KG1 (cell line): Measurements from ENCODE around the gene MACROD2.
A peak's percentile ranks its signal among the peaks of the same experiment; 100 is the strongest.
"Not testable (repeated sequence)": the region's sequence is repeated elsewhere in the genome, so short reads cannot be mapped to it uniquely, and the experiment has no call there.

ENCODE experiments used
- DNase-seq: peaks from one replicate; lab custom pipeline; 2025; lab: John Stamatoyannopoulos, UW

Gene MACROD2

GRCh38 chr20:14410869-14411555, 415.7 kb downstream of the MACROD2 start:
- DNase-seq = no peak

DNA sequence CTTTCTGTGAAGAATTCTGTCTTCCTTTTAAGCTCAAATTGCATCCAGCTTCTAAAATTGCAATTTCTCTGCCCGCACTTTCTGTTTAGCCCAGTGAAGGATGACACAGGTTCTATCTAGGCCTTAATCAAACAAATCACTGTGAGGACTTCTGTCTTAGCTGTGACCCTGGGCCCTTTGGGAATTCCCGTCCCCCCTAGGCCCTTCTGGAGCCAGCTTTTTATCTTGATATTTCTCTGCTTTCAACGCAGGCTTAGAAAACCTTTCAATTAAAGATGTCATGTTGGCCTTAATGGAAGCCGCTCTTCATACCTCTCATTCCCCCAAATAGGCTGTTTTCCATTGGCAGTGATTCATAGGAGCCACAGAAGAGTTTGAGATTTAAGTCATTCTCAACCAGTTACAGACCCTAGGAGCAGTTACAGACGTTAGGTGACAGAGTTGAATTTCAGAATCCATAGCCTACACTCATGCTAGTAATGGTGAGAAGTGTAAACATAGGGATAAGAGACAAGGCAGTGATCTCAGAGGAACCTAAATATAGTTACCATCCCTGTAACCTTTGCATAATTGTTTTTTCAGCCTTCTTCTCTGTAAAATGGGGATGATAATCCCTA, 416.9 kb downstream of the MACROD2 start:
- DNase-seq = no peak

DNA sequence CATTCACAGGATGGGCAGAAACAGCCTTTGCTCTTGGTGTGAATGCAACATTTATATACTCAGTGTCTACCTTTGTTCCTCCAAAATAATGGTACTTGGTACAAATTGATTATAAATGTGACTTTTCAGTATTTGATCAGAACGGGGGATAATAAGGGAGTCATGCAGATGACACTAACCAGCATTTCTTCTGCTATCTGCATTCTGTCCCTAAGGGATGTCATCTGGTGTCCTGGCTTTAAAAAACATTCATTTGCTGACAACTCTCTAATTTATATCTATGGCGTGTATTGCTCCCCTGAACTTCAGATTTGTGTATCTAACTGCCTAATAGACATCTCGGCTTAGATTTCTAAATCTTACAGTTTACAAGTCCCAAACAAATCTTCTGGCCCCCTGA, 418.5 kb downstream of the MACROD2 start:
- no peak for DNase-seq

- no peak for DNase-seq
Observed at GRCh38 chr20:14414560-14414959, 419.2 kb downstream of the MACROD2 start.

GRCh38 chr20:14415467-14415866, 420.2 kb downstream of the MACROD2 start:
- DNase-seq = no peak

DNA sequence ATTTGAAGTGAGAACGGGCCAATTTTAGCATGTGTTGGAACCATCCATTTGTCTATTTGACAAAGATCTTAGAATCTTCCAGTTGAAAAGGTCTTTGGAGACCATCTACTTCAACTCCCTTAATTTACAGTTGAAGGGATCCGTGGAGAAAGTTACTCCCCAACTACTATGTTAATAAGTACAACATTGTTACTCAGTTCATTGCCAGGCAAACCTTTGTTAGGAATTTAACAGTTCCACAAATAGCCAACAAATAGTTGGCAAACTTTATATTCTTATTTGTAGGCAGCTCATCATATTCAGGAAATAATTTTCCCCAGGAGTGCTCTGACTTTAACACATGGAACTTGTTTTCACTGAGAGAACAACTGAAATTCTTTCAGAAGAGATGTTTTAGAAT, 423.1 kb downstream of the MACROD2 start:
- no peak for DNase-seq

DNA sequence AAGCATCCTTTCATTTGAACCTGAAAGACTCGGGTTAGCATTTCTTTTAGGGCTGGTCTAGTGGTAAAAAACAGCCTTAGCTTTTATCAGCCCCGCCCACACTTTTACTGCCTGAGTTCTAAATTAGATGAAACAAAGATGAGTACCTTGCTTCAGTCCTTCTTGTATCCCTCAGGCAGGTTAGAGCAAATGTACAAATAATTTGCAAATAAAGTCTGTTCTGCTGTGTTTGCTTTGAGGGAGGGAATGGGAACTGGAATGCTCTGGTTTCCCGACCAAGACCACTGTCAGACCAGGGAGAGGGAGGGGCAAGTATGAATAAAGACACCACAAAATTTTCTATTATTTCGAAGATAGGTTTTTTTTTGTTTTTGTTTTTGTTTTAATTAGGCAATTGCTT, 427.6 kb downstream of the MACROD2 start:
- DNase-seq = no peak

GRCh38 chr20:14431568-14431967, 436.3 kb downstream of the MACROD2 start:
- DNase-seq = no peak

- no peak for DNase-seq
Observed at GRCh38 chr20:14432085-14432484, 436.8 kb downstream of the MACROD2 start.

- DNase-seq = no peak
Observed at GRCh38 chr20:14432597-14432996, 437.3 kb downstream of the MACROD2 start.

GRCh38 chr20:14434384-14435136, 439.2 kb downstream of the MACROD2 start:
- DNase-seq = no peak

- peak; percentile 18 for DNase-seq
Observed at GRCh38 chr20:14441201-14441600, 445.9 kb downstream of the MACROD2 start.

GRCh38 chr20:14444106-14444505, 448.8 kb downstream of the MACROD2 start:
- DNase-seq = no peak

GRCh38 chr20:14445310-14445709, 450.0 kb downstream of the MACROD2 start:
- no peak for DNase-seq

DNA sequence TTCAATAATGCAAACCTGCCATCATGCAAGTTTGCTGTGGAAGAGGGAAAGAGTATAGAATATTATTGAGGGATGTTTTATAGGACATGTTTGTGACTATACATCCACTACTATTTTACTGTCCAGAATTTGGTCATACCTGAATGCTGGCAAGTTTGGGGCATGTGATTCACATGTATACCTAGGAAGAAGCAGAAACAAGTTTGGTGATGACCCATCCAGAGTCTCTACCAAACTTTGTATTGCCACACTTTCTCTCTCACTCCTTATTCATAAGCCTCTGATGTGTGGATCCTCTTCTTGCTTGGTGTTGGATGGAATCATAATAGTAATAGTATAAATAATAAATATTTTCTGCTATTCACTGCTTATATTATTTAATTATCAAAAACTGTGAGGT, 450.6 kb downstream of the MACROD2 start:
- DNase-seq = no peak

GRCh38 chr20:14446446-14446845, 451.1 kb downstream of the MACROD2 start:
- no peak for DNase-seq

GRCh38 chr20:14449323-14449722, 454.0 kb downstream of the MACROD2 start:
- DNase-seq = no peak

DNA sequence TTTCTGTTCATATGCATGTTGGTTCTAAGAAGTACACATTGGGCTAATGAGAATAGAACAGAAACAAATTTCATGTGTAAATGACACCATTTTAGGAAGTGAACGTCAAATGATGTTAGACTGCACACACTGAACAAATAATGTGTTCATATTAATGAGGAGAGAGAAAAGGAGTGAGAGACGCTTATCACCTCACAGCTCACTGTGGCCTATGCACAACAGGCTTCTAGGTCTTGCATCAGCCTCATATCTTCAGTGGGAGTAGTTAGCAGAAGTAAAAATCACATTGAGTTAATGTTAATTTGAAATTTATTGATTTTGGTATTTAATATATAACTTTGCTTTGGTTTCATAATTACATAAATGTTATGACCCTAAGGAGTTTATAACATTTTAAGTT, 454.9 kb downstream of the MACROD2 start:
- no peak for DNase-seq

DNA sequence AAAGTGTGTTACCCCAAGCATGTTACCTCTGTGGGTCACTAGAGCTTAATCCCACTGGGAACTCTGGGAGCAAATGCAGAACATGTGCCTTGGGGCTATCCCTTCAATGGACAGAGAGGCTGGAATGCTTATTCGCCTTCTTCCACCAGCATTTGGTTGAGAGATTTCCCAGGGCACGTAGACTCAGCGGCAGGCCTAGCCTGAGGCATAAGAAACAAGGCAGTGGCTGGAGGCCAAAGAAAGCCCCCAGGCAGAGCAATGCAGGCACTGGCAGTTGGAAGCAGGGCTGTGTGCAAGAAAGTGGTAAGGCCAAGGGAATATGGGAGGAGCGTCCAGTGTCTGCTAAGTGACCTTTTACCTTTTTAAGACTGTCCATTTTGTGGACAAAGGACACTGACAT, 456.1 kb downstream of the MACROD2 start:
- no peak for DNase-seq

- DNase-seq = no peak
Observed at GRCh38 chr20:14453259-14453658, 457.9 kb downstream of the MACROD2 start.

DNA sequence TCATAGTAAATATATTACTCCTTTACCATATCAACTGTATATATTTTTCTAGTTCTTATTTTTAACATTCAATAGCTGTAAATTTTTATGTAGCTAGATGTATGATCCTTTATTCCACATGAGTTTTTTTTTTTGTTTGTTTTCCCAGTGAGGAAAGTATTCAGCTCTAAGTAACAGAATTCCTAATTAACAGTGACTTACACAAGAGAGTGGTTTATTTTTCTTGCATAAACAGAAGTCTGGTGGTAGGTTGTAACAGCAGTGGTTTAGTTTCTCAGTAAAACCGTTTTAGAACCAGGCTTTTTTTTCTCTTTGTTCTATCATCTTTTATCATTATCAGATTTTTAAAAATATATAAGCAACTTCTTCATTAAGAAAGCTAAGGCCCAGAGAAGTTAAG, 459.0 kb downstream of the MACROD2 start:
- no peak for DNase-seq

DNA sequence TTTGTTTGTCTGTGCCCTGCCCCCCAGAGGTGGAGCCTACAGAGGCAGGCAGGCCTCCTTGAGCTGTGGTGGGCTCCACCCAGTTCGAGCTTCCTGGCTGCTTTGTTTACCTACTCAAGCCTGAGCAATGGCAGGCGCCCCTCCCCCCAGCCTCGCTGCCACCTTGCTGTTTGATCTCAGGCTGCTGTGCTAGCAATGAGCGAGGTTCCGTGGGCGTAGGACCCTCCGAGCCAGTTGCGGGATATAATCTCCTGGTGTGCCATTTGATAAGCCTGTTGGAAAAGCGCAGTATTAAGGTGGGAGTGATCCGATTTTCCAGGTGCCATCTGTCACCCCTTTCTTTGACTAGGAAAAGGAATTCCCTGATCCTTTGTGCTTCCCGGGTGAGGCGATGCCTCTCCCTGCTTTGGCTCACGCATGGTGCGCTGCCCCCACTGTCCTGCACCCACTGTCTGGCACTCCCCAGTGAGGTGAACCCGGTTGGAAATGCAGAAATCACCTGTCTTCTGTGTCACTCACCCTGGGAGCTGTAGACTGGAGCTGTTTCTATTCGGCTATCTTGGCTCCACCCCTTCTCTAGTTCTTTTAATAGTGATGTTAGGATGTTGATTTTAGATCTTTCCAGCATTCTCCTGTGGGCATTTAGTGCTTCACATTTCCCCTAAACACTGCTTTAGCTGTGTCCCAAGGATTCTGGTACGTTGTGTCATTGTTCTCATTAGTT, 471.9 kb downstream of the MACROD2 start:
- DNase-seq = not testable (repeated sequence)
